H7 (cell line): ENCODE results near the gene RASL11A. TPM values are rescaled to one million over a fixed set of nuclear protein-coding genes. Genes with fewer than 3 reads are reported as not detected.
A peak's percentile ranks its signal among the peaks of the same experiment; 100 is the strongest.
"Not testable (repeated sequence)": the region's sequence is repeated elsewhere in the genome, so short reads cannot be mapped to it uniquely, and the experiment has no call there.

Experiments used
- DNase-seq: peaks from one replicate; pipeline ENCODE4 v3.0.0; 2012
- H3K27me3 ChIP-seq: 2 replicates; pipeline ENCODE4 v1.6.0; 2011; ENCODE audit warnings: mild to moderate bottlenecking, low read length; ENCODE audit not compliant: control insufficient read depth, insufficient read depth
- H3K36me3 ChIP-seq: replicated peaks from 2 replicates; pipeline ENCODE4 v1.5.1; 2011; ENCODE audit warnings: low read length; ENCODE audit not compliant: control insufficient read depth, insufficient read depth
- H3K4me3 ChIP-seq: 2 replicates; pipeline ENCODE4 v1.5.1; 2011; ENCODE audit warnings: low read depth, mild to moderate bottlenecking, control low read depth, low read length, moderate library complexity; ENCODE audit not compliant: insufficient read depth
- total RNA-seq: library from RNA; depleted of rRNA; stranded (reverse); fragments of >200 nt; shearing (Covaris generic); gene quantifications from 2 replicates; pipeline ENCODE4 v1.2.3, GENCODE V29; 2014

Gene RASL11A
- total RNA-seq, 1 experiment from 2014 or later: 3.5 TPM

DNA sequence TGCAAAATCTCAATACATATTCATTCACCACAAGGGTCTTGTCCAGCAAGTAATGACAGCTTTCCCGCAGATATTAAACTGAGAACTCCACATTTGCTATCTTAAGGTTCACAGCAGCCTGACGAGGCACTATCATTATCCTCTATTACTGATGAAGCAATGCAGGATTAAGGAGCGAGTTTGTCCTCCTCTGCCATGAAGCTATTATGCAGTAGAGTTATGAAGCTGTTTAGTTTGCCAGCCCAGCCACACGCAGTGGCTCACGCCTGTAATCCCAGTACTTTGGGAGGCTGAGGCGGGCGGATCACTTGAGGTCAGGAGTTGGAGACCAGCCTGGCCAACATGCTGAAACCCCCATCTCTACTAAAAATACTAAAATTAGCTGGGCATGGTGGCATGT lies 29.8 kb downstream of the RASL11A start:
- H3K4me3 ChIP-seq, DNase-seq, H3K27me3 ChIP-seq, H3K36me3 ChIP-seq: not testable (repeated sequence)

DNA sequence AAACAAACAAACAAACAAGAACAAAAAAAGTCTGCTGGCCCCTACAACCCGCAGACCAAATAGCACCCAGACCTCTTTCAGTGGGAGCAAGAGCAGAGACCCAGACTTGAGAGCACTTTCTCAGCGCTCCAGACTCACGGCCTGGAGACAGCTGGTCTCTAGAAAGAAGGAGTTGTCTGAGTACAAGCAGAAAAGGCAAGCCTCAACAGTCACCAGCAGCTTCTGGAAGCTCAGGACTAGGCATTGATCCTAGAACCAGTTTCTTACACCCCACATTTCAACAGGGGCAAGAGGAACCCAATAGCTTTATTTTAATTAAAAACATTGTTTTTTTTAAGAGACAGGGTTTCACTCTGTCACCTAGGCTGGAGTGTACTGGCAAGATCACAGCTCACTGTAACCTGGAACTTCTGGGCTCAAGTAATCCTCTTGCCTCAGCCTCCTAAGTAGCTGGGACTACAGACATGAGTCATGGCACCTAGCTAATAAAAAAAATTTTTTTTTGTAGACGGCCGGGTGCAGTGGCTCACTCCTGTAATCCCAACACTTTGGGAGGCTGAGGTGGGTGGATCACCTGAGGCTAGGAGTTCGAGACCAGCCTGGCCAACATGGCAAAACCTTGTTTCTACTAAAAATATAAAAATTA lies 30.4 kb downstream of the RASL11A start:
- H3K4me3 ChIP-seq: no peak overlapping the region
- H3K27me3 ChIP-seq: no peaks in the 10 kb centered on the region
- no peak for DNase-seq
- H3K36me3 ChIP-seq: no peaks in the 10 kb centered on the region

DNA sequence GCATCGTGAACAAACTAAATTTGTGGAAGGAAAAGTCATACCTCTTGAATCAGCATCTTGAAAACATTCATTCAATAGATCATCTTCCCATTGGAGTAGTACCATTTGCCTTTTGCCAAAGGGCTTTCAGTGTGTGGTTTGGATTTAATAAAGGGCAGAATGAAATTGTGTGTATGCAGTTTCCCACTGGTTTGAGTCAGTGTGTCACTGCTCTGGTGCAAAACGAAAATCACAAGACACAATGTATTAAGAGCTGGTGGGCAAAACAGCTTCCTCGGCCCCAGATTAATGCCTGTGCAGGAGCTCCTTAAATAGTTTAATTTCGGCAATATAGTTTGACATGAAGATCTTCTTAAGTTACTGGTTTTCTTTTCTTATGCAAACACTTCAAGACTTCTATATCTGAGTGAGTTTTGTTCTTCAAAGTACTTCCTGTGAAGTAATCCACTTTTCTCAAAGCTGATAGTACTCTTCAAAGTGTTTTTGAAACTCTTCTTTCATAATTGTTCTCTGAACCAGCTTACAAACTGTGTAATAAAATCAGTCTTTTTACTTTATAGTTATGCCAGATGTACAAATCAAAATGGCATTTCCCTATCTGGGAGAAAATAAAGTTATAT lies 32.1 kb downstream of the RASL11A start:
- Histone ChIP-seq H3K27me3 (no peaks in the 10 kb centered on the region), H3K36me3 (no peaks in the 10 kb centered on the region), H3K4me3 (no peak overlapping the region)
- no peak for DNase-seq

DNA sequence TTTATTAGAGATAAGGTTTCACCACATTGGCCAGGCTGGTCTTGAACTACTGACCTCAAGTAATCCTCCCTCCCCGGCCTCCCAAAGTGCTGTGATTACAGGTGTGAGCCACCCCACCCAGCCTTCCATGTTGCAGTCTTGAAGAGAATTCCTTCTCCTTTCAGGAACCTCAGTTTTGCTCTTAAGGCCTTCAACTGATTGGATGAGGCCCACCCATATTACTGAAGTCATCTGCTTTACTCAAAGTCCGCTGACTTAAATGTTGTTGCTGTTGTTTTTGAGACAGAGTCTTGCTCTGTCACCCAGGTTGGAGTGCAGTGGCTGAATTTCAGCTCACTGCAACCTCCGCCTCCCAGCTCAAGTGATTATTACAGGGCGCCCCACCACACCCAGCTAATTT lies 33.5 kb downstream of the RASL11A start:
- Histone ChIP-seq H3K27me3 (no peaks in the 10 kb centered on the region), H3K36me3 (no peaks in the 10 kb centered on the region), H3K4me3 (no peak overlapping the region)
- no peak for DNase-seq

DNA sequence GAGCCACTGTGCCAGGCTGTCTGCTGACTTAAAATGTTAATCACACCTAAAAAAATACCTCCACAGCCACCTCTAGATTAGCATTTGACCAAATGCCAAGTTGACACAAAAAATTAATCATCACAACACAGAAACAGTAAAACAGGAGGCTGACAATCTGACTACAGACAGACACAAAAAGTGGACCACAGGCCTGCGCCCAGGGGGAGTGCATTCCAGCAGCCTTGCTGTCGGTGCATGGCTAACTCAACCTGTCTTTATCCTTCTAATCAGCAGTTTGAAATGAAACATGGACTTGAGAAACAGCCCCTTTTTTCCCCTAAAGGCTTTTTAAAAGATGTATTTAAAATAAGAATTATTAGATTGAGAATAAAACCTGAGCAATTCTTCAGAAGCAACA lies 34.0 kb downstream of the RASL11A start:
- no peaks in the 10 kb centered on the region for H3K27me3 ChIP-seq
- no peaks in the 10 kb centered on the region for H3K36me3 ChIP-seq
- DNase-seq: no peak

DNA sequence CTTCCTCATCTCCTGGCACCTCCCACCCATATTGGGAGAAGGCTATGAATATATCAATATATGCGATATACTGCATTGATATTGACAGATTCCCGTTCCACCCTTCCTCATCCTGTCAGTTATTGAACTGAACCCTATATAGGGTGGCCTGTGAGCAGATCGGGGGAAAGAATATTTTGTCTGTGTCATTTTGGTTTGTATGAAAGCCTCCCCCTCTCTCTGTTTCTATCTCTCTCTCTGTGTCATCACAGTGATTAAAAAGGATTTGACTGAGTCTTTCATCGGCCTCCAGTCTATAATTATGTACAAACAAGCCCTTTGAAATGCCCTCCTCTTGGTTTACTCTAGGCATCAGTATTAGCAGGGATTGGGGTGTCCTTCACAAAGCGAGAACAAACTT lies 35.7 kb downstream of the RASL11A start:
- H3K36me3 ChIP-seq: no peaks in the 10 kb centered on the region

More for the DNA sequence above, 34.0 kb downstream of the RASL11A start:
- H3K4me3 ChIP-seq: no peak overlapping the region

DNA sequence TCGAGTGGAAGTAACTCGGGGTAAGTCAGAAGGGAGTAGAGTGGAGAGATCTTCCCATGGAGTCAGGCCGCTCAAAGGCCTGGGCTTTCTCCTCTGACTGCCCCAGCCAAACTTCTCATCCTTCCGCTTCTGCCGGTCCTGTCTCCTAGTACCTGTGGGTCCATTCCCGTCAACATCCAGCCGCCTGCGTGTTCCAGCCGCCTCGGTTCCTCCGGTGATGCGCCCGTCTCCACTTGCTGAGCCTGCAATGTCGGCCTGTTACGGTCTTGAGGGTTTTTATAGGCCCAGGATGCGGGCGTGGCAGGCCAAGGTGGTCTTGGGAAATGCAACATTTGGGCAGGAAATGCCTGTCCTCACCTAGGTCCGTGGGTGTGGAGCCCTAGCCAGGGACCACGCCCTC lies 38.3 kb downstream of the RASL11A start:
- Histone ChIP-seq H3K27me3 (no peaks in the 10 kb centered on the region), H3K4me3 (no peak overlapping the region), H3K36me3 (no peaks in the 10 kb centered on the region)
- peak; percentile 8 for DNase-seq

More for the DNA sequence above, 35.7 kb downstream of the RASL11A start:
- Histone ChIP-seq H3K27me3 (no peaks in the 10 kb centered on the region), H3K4me3 (no peak overlapping the region)
- no peak for DNase-seq

DNA sequence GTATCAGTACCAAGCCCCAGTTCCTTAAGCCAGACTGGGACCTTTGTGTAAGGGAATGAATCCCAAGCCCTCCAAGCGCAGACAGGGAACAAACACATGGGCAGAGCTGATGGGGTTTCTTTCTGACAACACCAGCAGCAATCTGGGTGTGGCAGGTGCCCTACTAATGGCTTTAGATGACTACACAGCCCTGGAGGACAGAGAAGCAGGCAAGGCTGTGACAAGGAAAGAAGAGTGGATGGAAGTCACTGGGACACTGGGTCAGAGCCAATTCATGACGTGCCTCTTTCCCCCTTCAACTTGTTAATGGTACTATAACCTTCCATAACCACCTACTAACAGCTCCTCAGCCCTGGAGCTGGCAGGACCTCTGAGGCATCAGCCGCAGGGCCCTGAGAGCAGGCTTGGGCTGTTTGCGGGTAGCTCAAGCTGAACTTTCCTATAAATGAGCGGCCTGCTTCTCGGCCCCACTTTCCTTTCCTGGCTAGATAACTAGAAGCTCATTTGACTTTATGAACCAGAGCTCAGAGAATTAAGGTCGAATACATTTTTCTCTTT lies 38.9 kb downstream of the RASL11A start:
- no peaks in the 10 kb centered on the region for H3K36me3 ChIP-seq
- H3K27me3 ChIP-seq: no peaks in the 10 kb centered on the region
- no peak for DNase-seq

DNA sequence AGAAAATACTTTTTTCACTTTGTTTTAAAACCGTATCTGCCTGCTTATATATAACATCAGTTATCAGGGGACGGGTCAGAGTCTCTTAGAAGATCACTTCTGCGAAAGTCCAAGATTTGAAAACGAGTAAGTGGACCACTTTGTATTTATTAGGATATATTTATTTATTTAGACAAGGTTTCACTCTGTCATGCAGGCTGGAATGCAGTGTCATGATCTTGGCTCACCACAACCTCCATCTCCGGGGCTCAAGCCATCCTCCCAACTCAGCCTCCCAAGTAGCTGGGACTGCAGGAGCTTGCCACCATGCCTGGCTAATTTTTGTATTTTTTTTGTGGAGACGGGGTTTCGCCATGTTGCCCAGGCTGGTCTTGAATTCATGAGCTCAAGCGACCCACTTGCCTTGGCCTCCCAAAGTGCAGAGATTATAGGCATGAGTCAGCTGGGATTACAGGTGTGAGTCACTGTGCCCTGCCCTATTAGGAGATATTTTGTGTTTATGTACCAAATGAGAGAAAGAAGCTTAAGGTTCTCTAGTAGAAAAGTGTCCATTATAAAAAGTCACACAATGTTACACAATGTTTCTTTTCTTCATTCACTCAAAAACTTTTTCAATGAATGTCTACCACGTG lies 39.5 kb downstream of the RASL11A start:
- H3K36me3 ChIP-seq: no peaks in the 10 kb centered on the region
- H3K27me3 ChIP-seq: no peaks in the 10 kb centered on the region
- H3K4me3 ChIP-seq: no peak overlapping the region
- DNase-seq: no peak

More for the DNA sequence above, 38.9 kb downstream of the RASL11A start:
- H3K4me3 ChIP-seq: no peak overlapping the region

DNA sequence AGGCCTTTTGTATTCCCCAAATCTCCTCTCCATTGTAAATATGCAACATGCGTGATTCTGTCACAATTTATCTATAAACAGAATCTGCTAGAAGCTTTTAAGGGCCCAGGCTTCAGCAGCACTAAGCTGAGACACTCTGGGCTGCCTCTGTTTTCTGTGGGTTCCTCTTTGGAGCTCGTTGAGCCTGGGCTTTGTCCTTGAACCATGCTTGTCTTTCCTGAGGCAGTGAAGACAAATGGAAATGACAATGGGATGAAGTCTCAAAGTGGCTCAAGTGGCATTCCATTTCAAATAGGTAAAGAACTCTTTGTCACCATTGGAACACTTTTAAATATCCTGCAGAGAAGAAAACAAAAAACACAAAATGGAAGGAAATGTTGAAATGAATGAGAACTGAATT lies 40.3 kb downstream of the RASL11A start:
- Histone ChIP-seq H3K27me3 (no peaks in the 10 kb centered on the region), H3K36me3 (no peaks in the 10 kb centered on the region), H3K4me3 (no peak overlapping the region)
- no peak for DNase-seq

DNA sequence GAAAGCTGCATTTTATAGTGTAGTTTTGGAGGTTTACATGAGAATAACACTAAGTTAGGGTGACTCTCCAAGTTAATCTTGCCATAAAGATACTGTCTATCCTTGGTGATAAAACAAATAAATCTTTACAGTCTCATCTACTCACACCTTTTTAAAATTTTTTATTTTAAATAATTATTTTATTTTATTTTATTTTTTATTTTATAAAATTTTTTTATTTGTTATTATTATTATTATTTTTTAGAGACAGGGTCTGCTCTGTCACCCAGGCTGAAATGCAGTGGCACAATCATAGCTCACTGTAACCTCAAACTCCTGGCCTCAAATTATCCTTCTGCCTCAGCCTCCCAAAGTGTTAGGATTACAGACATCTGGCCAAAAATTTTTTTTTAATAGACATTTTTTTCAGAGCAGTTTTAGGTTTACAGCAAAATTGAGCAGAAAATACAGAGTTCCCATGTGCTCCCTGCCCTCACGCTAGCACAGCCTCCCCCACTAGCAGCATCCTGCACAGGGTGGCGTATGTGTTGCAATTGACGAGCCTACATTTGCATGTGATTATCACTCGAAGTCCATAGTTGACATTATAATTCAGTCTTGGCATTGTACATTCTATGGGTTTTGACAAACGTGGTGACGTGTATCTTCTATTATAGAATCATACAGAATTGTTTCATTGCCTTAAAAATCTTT lies 41.0 kb downstream of the RASL11A start:
- no peak for DNase-seq
- no peaks in the 10 kb centered on the region for H3K36me3 ChIP-seq
- no peaks in the 10 kb centered on the region for H3K27me3 ChIP-seq
- no peak overlapping the region for H3K4me3 ChIP-seq

DNA sequence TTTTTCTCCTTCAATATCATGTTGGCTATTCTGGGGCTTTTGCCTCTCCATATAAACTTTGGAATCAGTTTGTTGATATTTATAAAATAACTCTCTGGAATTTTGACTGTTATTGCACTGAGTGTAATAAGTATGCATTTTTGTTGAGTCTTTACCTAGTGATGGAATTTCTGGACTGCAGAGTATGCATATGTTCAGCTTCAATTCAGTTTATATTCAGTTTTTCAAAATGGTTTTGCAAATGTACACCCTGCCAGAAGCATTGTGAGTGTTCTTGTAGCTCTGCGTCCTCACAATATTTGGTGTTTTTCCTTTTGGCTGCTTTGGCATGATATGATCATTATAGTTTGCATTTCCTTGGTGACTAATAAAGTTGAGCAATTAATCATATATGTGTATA lies 43.1 kb downstream of the RASL11A start:
- no peak for DNase-seq
- H3K4me3 ChIP-seq: no peak overlapping the region
- no peaks in the 10 kb centered on the region for H3K27me3 ChIP-seq
- H3K36me3 ChIP-seq: no peaks in the 10 kb centered on the region

DNA sequence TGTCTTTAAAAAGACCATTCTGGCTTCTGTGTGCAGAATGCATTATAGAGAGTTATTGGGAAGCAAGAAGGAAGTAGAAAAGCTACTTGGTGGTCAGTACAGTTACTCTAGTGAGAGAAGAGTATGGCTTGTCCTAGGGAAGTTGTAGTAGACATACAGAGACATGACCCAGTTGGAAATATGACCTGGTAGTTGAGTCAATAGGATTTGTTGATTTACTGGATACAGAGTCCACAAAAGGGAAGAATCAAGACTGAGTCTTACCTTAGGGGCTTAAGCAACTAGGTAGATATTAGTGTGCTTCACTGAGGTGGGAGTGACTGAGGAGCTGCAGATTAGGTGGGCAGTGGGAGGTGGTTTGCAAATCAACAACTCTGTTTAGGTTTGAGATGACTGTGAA lies 48.8 kb downstream of the RASL11A start:
- no peak for DNase-seq
- no peaks in the 10 kb centered on the region for H3K36me3 ChIP-seq
- no peak overlapping the region for H3K4me3 ChIP-seq
- no peaks in the 10 kb centered on the region for H3K27me3 ChIP-seq

DNA sequence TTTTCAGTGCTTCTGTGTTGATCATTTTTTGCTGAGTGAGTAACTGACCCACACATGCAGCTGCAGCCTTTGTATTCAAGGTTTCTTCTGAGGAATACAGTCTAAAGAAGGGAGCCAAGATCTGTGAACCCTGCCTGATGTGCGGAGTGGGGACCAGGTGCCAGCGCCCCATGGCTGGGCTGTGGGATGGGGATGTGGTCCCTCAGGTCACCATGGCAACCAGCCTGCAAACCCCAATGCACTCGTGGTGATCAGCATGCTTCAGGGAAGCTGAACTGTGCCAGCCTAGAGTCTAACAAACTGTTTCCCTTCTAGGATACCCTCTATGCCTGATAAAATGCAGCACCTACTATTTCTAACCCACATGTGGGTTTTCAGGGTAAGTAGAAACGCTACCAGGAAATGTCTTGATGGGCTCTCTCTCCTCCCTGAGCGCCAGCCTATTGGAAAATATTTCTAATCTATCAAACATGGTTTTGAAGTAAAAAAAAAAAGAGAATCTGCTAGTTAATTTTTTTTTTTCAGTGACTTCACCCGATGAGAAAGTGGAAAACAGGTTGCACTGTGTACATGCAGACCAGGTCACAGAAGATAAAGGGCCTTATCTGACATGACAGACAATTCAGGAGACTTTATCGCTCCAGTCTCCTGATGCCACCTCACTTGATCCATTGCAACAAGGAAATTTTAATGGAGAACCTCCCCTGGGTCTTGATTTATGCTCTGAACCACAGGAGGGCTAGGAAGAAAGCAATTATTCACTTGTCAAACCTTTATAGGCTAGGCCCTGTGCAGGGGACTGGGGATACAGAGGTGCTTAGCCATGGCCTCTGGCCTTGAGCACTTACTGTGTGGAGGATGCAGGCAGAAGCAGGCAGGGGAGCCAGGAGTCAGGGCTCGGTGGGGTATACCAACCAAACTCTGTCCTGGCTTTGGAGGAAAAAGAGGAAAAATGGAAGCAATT lies 51.1 kb downstream of the RASL11A start:
- Histone ChIP-seq H3K27me3 (no peaks in the 10 kb centered on the region), H3K4me3 (no peak overlapping the region), H3K36me3 (no peaks in the 10 kb centered on the region)
- DNase-seq: no peak
